GM18502 (cell line): ENCODE measurements around the gene ZNF23.
A peak's percentile ranks its signal among the peaks of the same experiment; 100 is the strongest.

Source experiments
- ATAC-seq: cut with Tn5 transposase; IDR thresholded peaks from one replicate; pipeline ENCODE4 v1.9.1; 2021; ENCODE audit warnings: mild to moderate bottlenecking; ENCODE audit not compliant: unreplicated experiment, poor library complexity

ZNF23 gene

DNA sequence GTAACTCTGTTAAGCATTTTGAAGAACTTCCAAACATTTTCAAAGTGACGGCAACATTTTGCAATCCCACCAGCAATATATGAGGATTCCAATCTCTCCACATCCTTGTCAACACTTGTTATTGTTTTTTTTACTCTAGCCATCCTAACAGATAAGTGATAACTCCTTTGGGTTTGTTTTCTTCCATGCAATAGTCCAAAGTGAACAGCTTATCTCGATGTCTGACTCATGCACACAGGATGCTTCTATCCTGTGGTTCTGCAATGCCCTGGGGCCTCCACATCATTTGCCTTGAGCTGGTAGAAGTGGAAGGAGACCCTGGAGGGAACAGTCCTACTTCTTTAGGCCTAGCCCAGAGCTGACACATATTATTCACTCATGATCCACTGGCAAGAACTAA, 33.2 kb downstream of the ZNF23 start:
- no peak for ATAC-seq

DNA sequence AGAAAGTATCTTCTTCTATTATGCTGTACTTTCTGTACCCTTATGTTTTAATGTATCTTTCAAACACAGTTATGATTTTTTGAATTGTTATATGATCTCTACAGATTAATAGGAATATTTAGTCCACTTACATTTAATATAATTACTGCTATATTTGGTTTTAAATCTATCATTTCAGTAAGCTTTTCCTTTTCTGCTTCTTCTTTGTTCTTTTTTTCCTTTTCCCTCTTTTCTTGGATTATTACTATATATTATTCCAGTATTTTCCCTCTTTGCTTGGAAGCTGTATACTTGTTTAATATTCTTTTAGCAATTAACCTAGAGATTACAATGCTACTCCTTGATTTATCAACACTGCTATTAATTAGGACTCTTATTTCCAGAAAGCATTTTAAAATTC, 33.7 kb downstream of the ZNF23 start:
- no peak for ATAC-seq

DNA sequence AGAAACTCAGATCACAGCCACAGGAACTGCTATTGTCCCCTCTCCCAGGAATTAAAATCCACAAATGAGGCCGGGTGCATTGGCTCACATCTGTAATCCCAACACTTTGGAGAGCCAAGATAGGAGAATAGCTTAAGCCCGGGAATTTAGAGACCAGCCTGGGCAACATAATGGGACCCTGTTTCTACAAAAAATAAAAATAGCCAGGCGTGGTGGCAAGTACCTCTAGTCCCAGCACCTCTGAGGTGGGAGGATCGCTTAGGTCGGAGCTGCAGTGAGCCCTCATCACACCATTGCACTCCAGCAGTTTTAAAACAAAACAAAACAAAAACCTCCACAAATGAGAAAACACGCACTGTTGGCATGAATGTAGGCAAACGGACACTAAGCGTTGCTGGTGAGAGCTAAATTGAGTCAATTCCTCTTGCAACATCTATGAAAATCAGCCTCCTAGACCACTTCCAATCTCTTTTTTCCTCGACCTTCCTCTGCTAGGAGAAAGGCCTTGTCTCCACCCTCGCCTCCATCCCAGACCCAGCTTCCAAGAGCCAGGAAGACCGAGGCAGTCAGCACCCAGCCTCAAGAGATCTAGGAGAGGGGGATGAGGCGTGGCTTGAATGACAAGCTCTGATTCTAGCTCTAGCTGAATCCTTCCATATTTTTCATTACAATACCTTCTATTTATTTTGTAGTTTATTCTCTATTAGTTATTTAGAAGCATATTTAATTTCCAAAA, 35.0 kb downstream of the ZNF23 start:
- no peak for ATAC-seq

DNA sequence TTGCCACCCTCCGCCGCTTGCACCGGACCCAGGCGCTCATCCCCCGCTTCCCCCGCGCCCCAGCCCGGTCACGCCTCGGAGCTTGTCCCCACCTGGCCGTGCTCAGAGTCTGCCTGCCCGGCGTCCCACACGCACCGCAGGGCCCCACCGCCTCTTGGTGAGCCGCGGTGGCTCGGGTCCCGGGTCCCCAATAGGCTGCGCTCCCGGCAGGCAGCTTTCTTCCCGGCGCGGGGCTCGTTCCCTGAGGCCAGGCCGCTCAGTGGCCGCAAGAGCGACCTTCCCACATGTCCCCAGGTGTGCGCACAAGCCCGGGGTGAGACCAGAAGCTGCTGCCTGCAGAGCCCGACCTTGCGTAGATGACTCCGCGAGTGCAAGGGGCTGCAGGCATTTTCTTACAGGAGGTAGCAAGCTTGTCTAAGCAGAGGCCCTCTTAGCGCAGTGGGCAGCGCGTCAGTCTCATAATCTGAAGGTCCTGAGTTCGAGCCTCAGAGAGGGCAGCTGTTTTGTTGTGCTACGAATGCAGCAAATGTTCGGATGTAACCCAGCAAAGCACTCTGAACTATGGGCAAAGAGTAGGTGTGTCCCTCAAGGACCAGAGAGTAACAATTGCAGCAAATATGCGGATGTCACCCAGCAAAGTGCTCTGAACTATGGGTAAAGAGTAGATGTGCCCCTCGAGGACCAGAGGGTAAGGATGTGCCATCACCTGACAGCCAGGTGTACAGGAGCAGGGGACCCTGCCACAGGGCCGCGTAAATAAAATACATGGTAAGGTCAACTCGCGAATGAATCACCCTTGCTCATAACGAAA, 35.8 kb downstream of the ZNF23 start:
- peak; percentile 80 for ATAC-seq

DNA sequence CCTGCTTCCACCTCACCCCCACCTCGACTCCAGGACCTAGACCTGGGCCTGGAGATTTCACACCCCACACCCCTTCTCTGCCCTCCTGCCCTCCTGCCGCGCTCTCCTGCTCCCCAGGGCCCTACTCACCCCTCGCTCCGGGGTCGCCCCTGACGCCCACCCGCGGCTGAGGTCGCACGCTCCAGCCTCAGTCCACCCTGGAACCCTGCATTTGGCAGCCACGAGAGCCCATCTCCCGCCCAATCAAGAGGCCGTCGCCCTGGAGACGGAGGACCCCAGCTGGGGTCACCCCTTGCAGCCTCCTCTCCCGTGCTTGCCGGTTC, 36.3 kb downstream of the ZNF23 start:
- no peak for ATAC-seq

DNA sequence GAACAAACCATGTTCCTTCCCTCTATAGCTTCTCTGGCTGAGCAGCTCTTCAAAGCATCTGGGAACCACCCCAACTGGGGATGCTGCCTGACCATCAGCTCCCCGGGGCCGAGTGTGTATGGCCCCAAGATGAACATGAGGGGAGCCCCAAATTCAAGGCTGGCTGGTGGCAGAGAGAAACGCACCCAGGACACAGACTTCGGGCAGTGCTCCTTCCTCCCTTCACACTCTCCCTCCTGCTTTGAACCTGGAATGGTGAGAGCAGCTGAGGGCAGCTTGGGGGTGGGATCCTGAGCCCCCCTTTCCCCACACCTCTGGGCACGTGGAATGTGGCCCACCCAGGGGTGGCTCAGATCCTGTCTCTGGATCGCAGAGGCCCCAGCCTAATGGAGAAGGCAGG, 37.4 kb downstream of the ZNF23 start:
- no peak for ATAC-seq

DNA sequence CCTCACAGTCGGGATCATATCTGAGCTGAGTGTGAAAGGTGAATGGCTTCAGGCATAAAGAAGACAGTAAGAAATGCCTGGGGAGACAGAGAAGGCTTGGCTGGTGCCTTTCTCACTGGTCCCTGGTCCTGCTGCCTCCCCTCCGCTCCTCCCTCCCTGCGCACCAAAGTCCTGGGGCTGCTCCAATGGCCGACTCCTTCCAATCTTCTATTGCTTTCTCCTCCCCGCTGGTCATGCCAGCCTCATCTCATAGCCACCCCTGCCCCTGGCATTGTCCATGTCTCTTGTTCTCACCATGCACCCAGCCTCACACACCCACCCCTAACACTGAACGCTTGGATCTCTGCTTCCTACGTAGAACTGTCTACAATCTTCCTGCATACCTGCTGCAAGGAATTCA, 38.2 kb downstream of the ZNF23 start:
- no peak for ATAC-seq

DNA sequence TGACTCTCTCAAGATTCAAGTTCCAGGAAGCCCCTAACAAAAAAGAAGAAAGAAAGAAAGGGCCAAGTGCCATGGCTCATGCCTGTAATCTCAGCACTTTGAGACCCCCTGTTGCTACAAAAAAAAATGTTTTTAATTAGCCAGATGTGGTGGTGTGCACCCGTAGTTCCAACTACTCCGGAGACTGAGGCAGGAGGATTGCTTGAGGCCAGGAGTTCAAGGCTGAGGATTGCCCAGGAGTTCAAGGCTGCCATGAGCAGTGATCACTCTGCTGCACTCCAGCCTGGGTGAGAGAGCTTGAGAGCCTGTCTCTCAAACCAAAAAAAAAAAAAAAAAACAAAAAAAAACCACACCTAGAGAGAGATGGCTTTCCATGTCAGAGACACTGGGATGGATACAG, 39.0 kb downstream of the ZNF23 start:
- no peak for ATAC-seq

DNA sequence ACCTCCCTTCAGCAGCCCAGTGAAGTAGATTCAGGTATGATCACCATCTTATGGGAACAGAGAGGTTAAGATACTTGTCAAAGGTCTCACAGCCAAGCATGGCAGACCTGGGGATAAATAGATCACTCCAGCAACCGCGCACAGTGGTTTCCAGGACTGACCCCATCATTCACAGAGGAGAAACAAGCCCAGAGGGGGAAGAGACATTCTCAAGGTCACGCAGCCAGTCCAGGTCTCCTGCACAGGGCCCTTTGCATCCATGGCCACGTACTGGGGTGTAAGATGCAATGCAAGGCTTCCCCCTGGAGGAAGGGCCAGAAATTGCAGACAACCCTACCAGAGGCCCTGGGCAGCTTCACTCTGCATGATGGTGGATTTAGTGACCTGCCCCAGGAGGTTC, 40.1 kb downstream of the ZNF23 start:
- no peak for ATAC-seq

DNA sequence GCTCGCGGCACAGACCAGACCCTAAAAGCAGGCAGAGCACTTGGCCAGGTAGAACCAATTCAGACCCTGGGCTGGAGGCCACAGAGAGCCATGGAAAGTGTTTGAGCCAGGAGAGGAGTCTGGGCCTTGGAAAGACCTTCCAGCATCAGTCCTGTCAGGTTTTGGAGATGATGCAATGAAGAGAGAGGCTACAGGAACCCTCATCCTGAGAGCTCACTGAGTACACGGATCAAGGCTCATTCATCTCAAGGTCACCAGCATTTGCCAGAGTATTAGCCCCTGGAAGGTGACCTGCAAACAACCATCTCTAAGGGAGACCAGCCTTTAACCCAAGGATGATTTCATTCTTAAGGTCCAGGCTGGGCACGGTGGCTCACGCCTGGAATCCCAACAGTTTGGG, 48.0 kb downstream of the ZNF23 start:
- no peak for ATAC-seq

DNA sequence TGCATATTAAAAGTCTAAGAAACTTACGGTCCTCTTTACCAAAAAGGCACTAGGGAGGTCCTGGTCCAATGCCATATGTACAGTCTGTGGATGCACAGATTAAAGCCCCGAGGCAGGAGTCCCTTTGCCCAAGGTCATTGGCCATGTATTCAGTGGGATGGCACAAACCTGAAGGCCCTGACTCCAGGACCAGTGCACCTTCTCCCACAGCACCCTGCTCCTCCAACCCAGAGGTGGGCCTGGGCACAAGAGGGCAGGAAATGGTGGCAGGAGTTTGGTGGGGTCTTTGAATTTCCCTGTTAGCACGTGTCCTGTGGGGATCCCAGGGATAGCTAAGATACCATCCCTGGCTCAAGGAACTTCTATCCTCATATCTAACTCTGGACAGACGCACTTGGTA, 48.7 kb downstream of the ZNF23 start:
- no peak for ATAC-seq

DNA sequence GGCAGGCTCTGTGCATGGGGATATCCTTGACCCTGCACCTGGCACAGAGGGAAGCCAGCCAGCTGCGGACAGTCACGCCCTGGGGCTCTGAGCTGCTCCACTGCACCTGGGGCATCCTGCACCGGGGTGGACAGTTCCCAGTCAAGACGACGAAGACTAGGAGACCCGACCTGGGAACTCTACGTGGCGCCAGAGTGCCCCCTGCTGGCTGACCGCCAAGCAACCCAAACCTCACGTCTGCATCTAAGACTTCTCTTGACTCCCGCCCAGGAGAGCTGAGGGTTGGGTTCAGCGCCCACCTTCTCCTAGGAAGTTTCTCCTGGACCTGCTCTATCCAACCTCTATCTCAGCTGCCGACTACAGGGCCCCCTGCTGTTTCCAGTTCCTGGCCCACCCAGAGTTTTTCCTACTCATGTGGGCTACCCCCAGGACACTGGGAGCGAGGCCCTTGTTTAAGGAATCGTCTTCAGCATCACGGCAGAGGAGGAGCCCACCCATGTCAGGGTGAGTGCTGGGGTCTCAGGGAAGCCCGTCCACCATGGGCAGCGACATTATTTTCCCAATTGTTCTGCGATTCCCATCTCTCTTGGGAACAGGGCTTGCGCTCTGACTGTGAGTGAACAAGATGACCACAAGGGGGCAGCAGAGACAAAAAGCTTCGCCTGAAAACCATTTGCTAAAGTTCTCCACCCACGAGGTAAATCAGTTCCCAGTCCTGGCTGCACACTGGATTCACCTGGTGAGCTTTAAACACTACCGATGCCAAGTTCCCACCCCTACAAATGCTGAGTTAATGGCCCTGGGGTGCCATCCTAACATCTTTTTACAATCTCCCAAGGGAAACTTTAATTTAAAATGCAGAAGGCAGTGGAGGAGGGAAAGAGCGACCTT, 49.5 kb downstream of the ZNF23 start:
- no peak for ATAC-seq

DNA sequence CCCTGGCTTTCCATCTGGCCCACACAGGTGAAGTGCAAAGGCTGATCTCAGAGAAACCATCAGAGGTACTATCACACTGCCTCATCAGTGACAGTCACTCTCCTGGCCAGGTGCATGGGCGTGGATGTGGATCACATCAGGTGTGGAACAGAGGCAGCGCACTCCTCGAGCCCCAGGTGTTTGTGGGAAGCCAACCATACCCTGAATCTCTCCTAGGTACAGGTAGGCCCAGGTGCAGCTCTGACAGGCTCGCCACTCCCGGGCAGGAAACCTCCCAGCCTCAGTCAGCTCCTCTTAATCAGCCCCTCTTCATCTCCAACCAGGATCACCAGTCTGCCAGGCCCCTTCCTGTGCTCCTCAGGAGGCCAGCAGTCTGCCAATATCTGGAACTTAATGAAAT, 51.9 kb downstream of the ZNF23 start:
- ATAC-seq = no peak

DNA sequence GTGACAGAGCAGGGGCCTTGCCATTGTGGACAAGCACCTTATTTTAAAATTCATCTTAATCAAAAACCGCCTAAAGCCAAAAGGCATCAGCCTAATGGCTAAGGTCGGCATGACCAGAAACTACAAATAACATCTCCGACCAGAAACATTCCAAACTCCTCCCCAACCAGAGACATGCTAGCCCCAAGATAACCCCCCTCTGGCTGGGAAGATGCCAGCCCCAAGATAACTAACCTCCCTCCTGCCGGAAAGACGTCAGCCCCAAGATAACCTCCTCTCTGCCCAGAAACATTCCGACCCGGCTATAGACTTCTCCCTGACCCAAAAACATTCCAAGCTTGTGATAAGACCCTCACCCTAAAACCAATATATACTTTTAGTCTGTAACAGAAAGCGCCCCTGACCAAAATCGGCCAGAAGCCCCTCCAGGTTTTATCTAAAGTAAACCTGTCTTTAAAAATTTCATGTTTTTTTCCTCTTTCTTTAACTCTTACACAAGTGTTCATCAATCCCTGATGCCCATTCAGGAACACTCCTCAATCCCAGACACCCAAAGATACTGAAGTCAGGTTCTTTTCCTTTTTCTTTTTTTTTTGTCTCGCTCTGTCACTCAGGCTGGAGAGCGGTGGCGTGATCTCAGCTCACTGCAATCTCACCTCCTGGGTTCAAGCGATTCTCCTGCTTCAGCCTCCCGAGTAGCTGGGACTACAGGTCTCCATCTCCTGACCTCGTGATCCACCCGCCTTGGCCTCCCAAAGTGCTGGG, 52.9 kb downstream of the ZNF23 start:
- ATAC-seq = no peak

DNA sequence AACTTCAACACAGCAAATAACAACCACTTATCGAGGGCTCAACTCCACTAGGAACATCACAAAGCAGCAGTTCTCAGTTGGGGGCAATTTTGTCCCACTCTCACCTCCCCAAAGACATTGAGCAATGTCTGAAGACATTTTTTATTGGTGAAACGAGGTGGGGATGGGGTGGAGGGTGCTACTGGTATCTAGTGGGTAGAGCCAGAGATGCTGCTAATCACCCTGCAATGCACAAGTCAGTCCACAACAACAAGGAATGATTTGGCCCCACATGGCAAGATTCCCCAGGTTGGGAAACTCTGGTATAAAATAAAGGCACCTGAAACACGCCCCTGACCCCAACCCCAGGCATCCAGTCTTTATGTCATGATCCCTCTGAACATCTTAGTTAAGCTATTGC, 53.5 kb downstream of the ZNF23 start:
- no peak for ATAC-seq

DNA sequence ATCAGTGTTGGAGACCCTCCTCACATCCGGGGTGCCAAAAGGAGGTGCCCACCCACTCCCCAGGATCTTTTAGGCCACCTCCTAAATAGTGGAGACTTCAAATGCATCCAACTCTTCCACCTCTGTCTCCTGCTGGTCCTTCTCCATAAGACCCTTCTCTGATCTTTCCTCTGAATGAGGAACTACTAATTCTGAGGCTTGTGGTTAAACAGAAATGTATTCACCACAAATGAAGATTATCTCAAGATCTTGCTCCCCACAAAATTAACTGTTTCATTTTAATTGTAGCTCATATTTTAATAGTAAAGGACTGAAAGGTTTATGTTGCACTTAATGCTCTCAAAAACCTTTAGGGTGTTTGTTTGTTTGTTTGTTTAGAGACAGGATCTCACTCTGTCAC, 54.3 kb downstream of the ZNF23 start:
- no peak for ATAC-seq

DNA sequence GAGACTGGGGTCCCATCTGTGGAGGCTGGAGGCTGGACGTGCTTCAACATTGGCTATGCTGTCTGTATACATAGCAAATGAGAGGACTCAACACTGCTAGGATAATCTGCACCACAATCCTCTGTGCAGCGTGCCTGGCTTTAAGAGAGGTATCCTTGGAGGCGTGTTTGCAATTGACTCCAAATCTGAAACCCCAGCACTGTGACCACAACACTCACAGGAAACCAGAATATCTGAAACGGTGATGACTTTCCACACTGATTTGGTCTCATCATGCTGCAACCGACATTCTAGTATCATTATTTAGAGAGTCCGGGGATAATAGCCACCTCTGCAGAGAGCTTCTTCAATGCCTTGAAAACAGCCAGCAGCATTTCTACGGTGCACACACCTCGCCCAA, 55.3 kb downstream of the ZNF23 start:
- no peak for ATAC-seq

DNA sequence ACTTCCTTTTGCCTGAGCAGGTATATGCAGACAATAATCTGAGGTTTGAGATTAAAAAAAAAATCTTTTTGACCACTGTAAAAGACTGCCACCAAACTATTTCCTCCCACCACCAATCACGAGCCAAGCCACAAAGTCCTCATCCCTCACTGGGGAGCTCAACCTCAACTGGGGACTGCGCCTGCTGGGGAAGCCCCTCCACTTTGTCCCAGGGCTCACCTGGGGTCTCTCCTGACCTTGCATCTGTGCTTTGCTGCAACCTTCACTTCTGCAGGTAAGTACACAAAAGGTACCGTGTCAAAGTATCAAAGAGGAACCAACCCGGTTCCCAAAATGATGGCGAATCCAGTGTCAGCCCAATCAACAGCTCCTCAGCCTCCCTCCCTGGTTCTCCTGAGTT, 55.7 kb downstream of the ZNF23 start:
- ATAC-seq = no peak

DNA sequence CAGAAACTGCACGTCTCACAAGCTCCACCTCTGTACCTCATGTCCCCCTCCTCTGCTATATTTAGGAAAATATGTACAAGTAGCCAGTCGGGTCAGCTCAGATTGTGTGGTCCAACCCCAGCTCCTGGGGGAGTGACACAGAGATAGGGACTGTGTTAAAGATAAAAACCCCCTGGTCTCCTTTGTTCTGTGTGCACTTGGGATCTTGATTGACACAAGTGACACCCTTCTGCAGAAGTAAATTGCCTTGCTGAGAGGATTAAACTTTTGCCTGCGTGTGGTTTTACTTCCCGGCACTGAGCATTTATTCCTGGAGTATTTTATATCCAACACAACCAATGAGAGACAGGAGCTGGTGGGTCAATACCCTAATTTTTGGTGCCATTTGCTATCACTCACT, 57.7 kb downstream of the ZNF23 start:
- ATAC-seq = no peak

DNA sequence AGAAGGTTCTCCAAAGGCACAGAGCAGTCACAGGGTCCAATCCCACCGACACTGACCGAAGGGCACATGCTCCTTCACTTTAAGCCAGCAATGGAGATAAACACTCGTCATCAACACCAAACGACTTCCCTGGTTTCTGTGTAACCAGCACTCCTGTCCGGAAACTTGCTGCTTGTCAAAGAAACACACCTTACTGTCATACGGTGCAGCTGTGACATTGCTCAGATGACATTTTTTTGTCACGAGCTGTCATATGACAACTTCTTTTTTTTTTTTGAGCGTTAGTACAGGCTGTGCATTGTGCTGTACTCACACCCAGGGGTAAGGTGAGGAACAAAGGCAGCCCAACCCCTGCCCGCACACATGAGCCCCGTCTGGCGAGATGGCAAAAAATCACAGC, 59.4 kb downstream of the ZNF23 start:
- no peak for ATAC-seq
